GM18868 (cell line): ENCODE measurements around the gene CAPN3.

Experiments used
- ATAC-seq: cut with Tn5 transposase; IDR thresholded peaks from one replicate; pipeline ENCODE4 v1.9.1; 2021; ENCODE audit warnings: mild to moderate bottlenecking, moderate library complexity; ENCODE audit not compliant: unreplicated experiment

The CAPN3 gene

GRCh38 chr15:42449770-42450424 lies 90.6 kb downstream of the CAPN3 start:
- no peak for ATAC-seq

DNA sequence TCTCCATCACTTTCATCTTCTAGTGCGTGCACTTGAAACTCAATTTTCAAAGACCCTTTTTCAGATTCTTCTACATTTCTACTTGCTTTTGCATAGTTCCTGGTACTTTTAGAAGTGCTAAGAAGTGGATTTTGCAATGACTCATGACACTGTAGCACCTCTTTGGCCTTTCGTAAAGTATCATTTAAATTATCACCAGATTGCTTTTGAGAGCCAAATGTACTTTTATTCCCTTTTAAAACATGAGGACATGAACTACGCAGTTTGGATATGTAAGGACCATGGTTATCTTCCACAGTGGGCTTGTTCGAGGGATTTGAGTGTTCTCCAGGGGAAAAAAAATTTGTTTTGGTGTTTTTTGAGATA lies 91.1 kb downstream of the CAPN3 start:
- no peak for ATAC-seq

DNA sequence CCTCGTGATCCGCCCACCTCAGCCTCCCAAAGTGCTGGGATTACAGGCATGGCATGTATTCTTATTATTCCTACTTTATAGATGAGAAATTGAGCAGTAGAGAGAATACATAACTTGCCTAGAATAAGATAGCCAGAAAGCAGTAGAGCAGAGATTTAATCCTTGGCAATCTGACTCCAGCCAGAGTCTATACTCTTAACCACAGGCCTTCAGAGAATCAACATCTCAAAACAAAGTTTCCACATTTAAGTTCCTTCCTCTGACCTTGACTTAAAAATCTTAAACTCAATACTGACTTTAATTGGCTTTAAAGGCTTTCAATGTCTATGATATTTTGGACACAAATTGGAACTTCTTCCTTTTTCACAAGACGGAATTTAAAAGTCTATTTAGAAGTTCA lies 94.5 kb downstream of the CAPN3 start:
- no peak for ATAC-seq

- no peak for ATAC-seq
Observed at GRCh38 chr15:42456531-42456930, 97.2 kb downstream of the CAPN3 start.

DNA sequence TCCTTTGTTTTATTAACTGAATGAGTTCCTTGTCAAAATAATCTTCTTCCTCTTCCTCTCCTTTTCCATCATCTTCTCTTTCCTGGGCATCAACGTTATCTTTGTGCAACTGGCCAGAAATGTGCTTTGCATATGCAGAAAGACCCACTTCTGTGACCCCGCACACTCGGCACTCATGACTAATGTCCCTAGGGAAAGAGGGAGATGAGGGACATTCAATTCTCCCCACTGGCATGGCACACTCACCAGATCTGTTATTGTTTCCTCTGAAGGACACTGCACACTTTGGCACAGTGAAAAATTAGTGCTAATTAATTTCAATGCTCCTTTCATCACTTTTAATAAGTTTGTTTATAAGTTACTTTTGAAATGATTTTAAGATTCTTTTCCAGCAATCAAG lies 97.7 kb downstream of the CAPN3 start:
- no peak for ATAC-seq

DNA sequence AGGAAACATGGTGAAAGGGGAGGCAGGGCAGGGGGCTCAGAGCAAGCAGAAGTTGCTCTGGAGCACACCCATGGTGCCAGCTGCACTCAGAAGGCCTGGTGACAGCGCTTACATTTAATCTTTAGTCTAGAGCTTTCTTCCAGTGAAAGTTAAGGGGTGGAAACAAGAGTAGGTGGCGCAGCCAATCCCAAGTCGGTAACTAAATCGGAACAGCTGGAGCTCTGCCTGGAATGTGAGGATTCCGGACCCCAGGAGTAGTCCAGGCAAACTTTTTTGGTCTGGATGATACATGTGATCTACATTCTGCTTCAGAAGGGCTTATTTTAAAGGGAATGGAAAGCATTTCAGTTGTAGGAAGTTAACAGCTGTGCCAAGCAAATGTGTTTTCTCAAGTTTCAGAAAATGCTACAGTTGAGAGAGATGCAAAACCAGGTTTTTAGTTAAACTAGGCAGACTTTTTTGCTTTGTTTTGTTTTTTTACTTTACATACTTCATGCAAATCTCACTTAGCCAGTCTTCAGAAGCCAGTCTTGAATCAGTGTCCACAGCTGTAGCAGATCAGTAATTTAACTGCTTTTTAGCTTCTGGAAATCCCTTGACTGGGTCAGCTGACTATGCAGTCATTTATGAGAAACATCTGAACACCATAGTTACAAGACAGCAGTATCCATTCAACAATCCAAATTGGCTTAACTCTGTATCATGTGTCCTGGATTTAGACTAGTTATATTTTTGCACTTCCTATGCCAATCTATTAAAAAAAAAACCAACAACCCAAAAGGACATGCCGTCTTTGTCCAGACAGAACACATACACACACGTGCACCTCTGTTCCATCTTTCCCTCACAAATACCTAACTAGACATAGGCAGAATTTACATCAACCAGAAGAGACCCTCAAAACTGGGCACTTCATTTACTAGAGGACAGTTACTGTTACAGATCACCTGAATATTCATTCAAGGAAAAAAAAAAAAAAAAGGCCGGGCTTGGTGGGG lies 98.4 kb downstream of the CAPN3 start:
- peak; percentile 67 for ATAC-seq

DNA sequence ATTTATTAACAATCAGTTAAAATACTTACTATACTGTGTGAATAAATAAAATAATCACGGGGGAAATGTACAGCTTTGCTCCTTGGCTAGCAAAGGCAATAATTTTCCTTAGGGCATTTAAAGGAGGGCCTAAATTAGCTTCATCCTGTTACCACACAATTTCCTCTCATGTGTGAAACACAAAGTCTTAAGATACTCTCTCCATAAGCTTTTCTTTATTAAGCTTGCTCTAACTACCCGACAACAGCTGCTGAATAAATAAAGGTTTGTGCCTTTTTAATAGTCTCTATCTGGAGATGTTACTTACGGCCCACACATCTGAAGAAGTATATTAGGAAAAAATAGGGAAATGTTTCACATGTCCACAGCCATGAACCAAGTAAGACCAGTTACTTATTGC lies 102.0 kb downstream of the CAPN3 start:
- ATAC-seq: no peak
